HEK293 (cell line): ENCODE measurements around the gene PEPD.

Experiments used
- CTCF ChIP-seq: fragments of 450-650 bp; formaldehyde crosslinking; IDR thresholded peaks from 2 replicates; pipeline ENCODE4 v1.5.1; 2016; ENCODE audit warnings: missing biosample characterization, missing genetic modification characterization
- EGR2 ChIP-seq: fragments of 450-650 bp; formaldehyde crosslinking; IDR thresholded peaks from 2 replicates; pipeline ENCODE4 v1.5.1; 2016; ENCODE audit warnings: low read depth, missing biosample characterization, missing genetic modification characterization
- ELK4 ChIP-seq: IDR thresholded peaks from 2 replicates; pipeline ENCODE4 v1.6.1; 2011; ENCODE audit warnings: mild to moderate bottlenecking, low read depth, low read length, borderline replicate concordance
- KLF1 ChIP-seq: fragments of 450-650 bp; formaldehyde crosslinking; IDR thresholded peaks from 2 replicates; pipeline ENCODE4 v1.5.1; 2016; ENCODE audit warnings: missing biosample characterization, missing genetic modification characterization
- KLF9 ChIP-seq: fragments of 450-650 bp; formaldehyde crosslinking; IDR thresholded peaks from 2 replicates; pipeline ENCODE4 v1.5.1; 2016; ENCODE audit warnings: missing biosample characterization, missing genetic modification characterization, low read depth
- MZF1 ChIP-seq: fragments of 450-650 bp; formaldehyde crosslinking; IDR thresholded peaks from 2 replicates; pipeline ENCODE4 v1.5.1; 2017; ENCODE audit warnings: missing biosample characterization, missing genetic modification characterization, borderline replicate concordance
- PATZ1 ChIP-seq: fragments of 450-650 bp; formaldehyde crosslinking; IDR thresholded peaks from 2 replicates; pipeline ENCODE4 v1.5.1; 2016; ENCODE audit warnings: missing biosample characterization, missing genetic modification characterization
- ZNF24 ChIP-seq: fragments of 450-650 bp; formaldehyde crosslinking; IDR thresholded peaks from 2 replicates; pipeline ENCODE4 v1.5.1; 2016; ENCODE audit warnings: missing biosample characterization, missing genetic modification characterization
- ZNF274 ChIP-seq, 2 experiments: fragments of 200-500 bp in 1 of 2; fragments of 450-650 bp in 1 of 2; sonication (Bioruptor generic) in 1 of 2; formaldehyde crosslinking in 1 of 2; IDR thresholded peaks; 2 replicates each; pipeline versions ENCODE4 v1.5.1 to v1.6.1; 2014 to 2016; ENCODE audit warnings: borderline replicate concordance in 1 of 2, inconsistent platforms in 1 of 2, low read length in 1 of 2, missing biosample characterization in 1 of 2, missing genetic modification characterization in 1 of 2
- ZNF302 ChIP-seq: fragments of 450-650 bp; formaldehyde crosslinking; IDR thresholded peaks from 2 replicates; pipeline ENCODE4 v1.5.1; 2016; ENCODE audit warnings: missing biosample characterization, missing genetic modification characterization, low read depth
- ZNF558 ChIP-seq: fragments of 450-650 bp; formaldehyde crosslinking; IDR thresholded peaks from 2 replicates; pipeline ENCODE4 v1.5.1; 2016; ENCODE audit warnings: missing biosample characterization, missing genetic modification characterization
- ZNF639 ChIP-seq: fragments of 450-650 bp; formaldehyde crosslinking; IDR thresholded peaks from 2 replicates; pipeline ENCODE4 v1.5.1; 2016; ENCODE audit warnings: missing biosample characterization, missing genetic modification characterization
- ZSCAN30 ChIP-seq: fragments of 450-650 bp; IDR thresholded peaks from 2 replicates; pipeline ENCODE4 v1.5.1; 2018; ENCODE audit warnings: missing biosample characterization, mild to moderate bottlenecking, missing genetic modification characterization, moderate library complexity

GRCh38 chr19:33458171-33458633 lies 63.4 kb downstream of the PEPD start:
- TF ChIP-seq CTCF (tag by site-specific recombination), result no peak
- no peak for TF ChIP-seq MZF1
- TF ChIP-seq ZSCAN30 (tag by site-specific recombination), result no peak
- TF ChIP-seq KLF1 (tag by site-specific recombination), result no peak
- no peak for TF ChIP-seq ELK4
- TF ChIP-seq ZNF558 (tag by site-specific recombination), result no peak
- TF ChIP-seq ZNF24 (tag by site-specific recombination), result no peak
- peak; percentile 76 for TF ChIP-seq EGR2 (tag by site-specific recombination)
- TF ChIP-seq ZNF302 (tag by site-specific recombination), result no peak
- TF ChIP-seq ZNF639 (tag by site-specific recombination), result no peak
- no peak for TF ChIP-seq PATZ1 (tag by site-specific recombination)
- TF ChIP-seq ZNF274 (IDR thresholded peaks at IDR 0.05; ENCODE audit: low read length), result no peak
- TF ChIP-seq ZNF274 (tag by site-specific recombination; IDR thresholded peaks at IDR 0.05; ENCODE audit: borderline replicate concordance), result peak; percentile 34
- TF ChIP-seq KLF9 (tag by site-specific recombination), result no peak
